Measurements from ENCODE around the gene TRDN.

GRCh38 chr6:123306334-123306733, 330.4 kb downstream of the TRDN start:
- TF ChIP-seq CTCF (IDR thresholded peaks at IDR 0.05) = no peak
- no peak for TF ChIP-seq POLR2A (IDR thresholded peaks at IDR 0.05)

Measured in body of pancreas (tissue), 4 donors.